Panc1 (cell line): Measurements from ENCODE around the gene IGFN1. TPM values are rescaled to one million over a fixed set of nuclear protein-coding genes. Genes with fewer than 3 reads are reported as not detected.

Experiments used
- ATAC-seq: fragments of 200-7000 bp; cut with Tn5 transposase; 2 replicates; pipeline ENCODE4 v1.9.1; 2020; ENCODE audit warnings: mild to moderate bottlenecking, moderate library complexity
- BruUV-seq: library from RNA; stranded (reverse); fragments of 400-500 nt; replicated peaks from 2 replicates; lab custom pipeline; 2021; lab: Mats Ljungman, UMichigan
- CTCF ChIA-PET: fragments of 300-600 bp; sonication (Branson Sonifier 250); formaldehyde crosslinking; loops from one replicate; lab custom pipeline; 2022; ENCODE audit warnings: antibody characterized with exemption; lab: Charles Lee
- POLR2A ChIA-PET: fragments of 300-600 bp; sonication (Branson Sonifier 250); formaldehyde crosslinking; loops from one replicate; lab custom pipeline; 2022; ENCODE audit warnings: antibody characterized with exemption; lab: Charles Lee
- DNase-seq: peaks from one replicate; pipeline ENCODE4 v3.0.0-alpha.2; 2010; ENCODE audit warnings: low read depth, low spot score
- H3K27ac ChIP-seq: 2 replicates; pipeline ENCODE4 v1.5.1; 2011; ENCODE audit warnings: mild to moderate bottlenecking, low read length, inconsistent platforms
- H3K27me3 ChIP-seq: fragments of 200-500 bp; sonication (Bioruptor generic); 2 replicates; pipeline ENCODE4 v1.6.0; 2014; ENCODE audit warnings: low read length, inconsistent platforms; ENCODE audit not compliant: control insufficient read depth, insufficient read depth
- H3K36me3 ChIP-seq: fragments of 200-500 bp; sonication (Bioruptor generic); 2 replicates; pipeline ENCODE4 v1.5.1; 2014; ENCODE audit warnings: inconsistent platforms, mild to moderate bottlenecking, low read length, moderate library complexity; ENCODE audit not compliant: control insufficient read depth, insufficient read depth
- H3K4me1 ChIP-seq: 2 replicates; pipeline ENCODE4 v1.5.1; 2011; ENCODE audit warnings: inconsistent platforms, mild to moderate bottlenecking, low read length, moderate library complexity; ENCODE audit not compliant: control insufficient read depth, insufficient read depth
- H3K4me3 ChIP-seq, 2 experiments: 2 replicates each; pipeline ENCODE4 v1.5.1; 2011 to 2012; ENCODE audit warnings: low read depth in 2 of 2, low read length in 2 of 2, mild to moderate bottlenecking in 2 of 2, inconsistent platforms in 1 of 2, moderate library complexity in 1 of 2
- H3K9me3 ChIP-seq: fragments of 200-500 bp; sonication (Bioruptor generic); 2 replicates; pipeline ENCODE4 v1.5.1; 2014; ENCODE audit warnings: low read depth, mild to moderate bottlenecking, inconsistent platforms, low read length, moderate library complexity; ENCODE audit not compliant: control insufficient read depth, insufficient read depth
- POLR2AphosphoS5 ChIP-seq: IDR thresholded peaks from 2 replicates; pipeline ENCODE4 v1.6.1; 2012; ENCODE audit warnings: mild to moderate bottlenecking, low read depth, low read length, moderate library complexity
- REST ChIP-seq, 2 experiments: IDR thresholded peaks; 2 replicates each; pipeline ENCODE4 v1.6.1; 2011 to 2012; ENCODE audit warnings: low read depth in 2 of 2, control low read depth in 1 of 2, low read length in 1 of 2, mild to moderate bottlenecking in 1 of 2, moderate library complexity in 1 of 2; ENCODE audit not compliant: insufficient read depth in 1 of 2
- SIN3A ChIP-seq: IDR thresholded peaks from 2 replicates; pipeline ENCODE4 v1.6.1; 2012; ENCODE audit warnings: low read depth, mild to moderate bottlenecking, low read length, moderate library complexity, borderline replicate concordance; ENCODE audit not compliant: insufficient read depth
- TCF7L2 ChIP-seq: IDR thresholded peaks from 2 replicates; pipeline ENCODE4 v1.6.1; 2011; ENCODE audit warnings: mild to moderate bottlenecking, low read depth, low read length, inconsistent platforms
- in situ Hi-C: cut with HindIII; loops from 2 replicates; pipeline ENCODE4 v1.10.0; 2016; ENCODE audit warnings: low sequenced_read_pairs, low pct_unique_long_range_greater_than_20kb
- intact Hi-C: fragments of 100-400 bp; cut with micrococcal nuclease; formaldehyde crosslinking; loops from one replicate; pipeline ENCODE4 v1.10.0; 2022; ENCODE audit not compliant: unreplicated experiment
- total RNA-seq: library from RNA; stranded (reverse); gene quantifications from one replicate; pipeline ENCODE4 v1.2.1, GENCODE V29; 2021; ENCODE audit not compliant: unreplicated experiment
- TF ChIP-seq, protein P1 (sequence below): fragments of 450-650 bp; IDR thresholded peaks from 2 replicates; pipeline ENCODE4 v1.5.1; 2017; ENCODE audit warnings: mild to moderate bottlenecking

IGFN1 gene
- total RNA-seq, 1 experiment from 2014 or later = not detected

DNA sequence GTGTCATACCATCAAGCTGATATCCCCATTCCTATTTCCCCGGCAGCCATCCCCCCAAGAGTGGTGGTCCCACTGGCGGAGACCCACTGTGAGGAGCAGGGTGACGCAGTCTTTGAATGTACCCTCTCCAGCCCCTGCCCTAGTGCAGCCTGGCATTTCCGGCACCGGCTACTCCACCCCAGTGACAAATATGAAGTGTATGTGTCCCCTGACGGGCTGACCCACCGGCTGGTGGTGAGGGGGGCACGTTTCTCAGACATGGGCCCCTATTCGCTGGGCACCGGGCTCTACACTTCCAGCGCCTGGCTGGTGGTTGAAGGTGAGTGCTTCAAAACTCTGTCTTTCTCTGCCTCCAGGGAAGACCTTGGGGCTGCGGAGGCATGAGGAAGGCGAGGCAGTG lies 14.4 kb downstream of the IGFN1 start:
- Histone ChIP-seq H3K4me1 (no peaks in the 10 kb centered on the region), H3K27me3 (peaks cover 2% of the 10 kb centered on the region; the same call in 1 of the 2 replicates), H3K27ac (no peak overlapping the region), H3K4me3 (no peak overlapping the region), H3K9me3 (no peaks in the 10 kb centered on the region), H3K36me3 (no peaks in the 10 kb centered on the region)
- CTCF ChIA-PET = no interaction called here
- no peak for TF ChIP-seq TCF7L2
- TF ChIP-seq SIN3A = no peak
- TF ChIP-seq REST (IDR thresholded peaks at IDR 0.05; ENCODE audit: insufficient read depth in 1 of 2, low read depth in 2 of 2, low read length in 1 of 2) = no peak
- TF ChIP-seq, protein P1, sequence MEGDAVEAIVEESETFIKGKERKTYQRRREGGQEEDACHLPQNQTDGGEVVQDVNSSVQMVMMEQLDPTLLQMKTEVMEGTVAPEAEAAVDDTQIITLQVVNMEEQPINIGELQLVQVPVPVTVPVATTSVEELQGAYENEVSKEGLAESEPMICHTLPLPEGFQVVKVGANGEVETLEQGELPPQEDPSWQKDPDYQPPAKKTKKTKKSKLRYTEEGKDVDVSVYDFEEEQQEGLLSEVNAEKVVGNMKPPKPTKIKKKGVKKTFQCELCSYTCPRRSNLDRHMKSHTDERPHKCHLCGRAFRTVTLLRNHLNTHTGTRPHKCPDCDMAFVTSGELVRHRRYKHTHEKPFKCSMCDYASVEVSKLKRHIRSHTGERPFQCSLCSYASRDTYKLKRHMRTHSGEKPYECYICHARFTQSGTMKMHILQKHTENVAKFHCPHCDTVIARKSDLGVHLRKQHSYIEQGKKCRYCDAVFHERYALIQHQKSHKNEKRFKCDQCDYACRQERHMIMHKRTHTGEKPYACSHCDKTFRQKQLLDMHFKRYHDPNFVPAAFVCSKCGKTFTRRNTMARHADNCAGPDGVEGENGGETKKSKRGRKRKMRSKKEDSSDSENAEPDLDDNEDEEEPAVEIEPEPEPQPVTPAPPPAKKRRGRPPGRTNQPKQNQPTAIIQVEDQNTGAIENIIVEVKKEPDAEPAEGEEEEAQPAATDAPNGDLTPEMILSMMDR = no peak
- TF ChIP-seq POLR2AphosphoS5 = no peak
- intact Hi-C loops = no loop called here
- no peak for ATAC-seq
- no peak for DNase-seq
- BruUV-seq = no TSS peak
- POLR2A ChIA-PET = no interaction called here
- in situ Hi-C loops = no loop called here

- in situ Hi-C loops = no loop called here
- no peak for ATAC-seq
Observed at GRCh38 chr1:201206176-201206575, 15.6 kb downstream of the IGFN1 start.

DNA sequence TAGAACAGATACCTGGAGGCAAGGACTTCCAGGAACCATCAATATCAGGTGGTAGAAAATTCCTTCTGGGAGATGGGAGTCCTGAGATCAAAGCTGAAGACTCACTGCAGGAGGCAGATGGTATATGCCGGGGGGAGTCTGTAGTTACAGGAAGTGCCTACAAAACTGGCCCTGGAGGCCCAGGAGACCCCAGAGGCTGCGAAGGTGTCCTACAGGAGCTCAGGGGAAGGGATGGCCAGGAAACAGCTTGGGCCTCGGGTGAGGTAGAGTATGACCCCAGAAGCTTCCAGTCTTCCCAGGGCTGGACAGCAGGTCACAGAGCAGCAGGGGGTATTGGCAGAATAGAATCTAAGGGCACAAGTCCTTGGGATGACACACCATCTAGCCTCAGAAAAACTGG lies 16.4 kb downstream of the IGFN1 start:
- in situ Hi-C loops (no loop called here), intact Hi-C loops (no loop called here)
- no peak for TF ChIP-seq TCF7L2
- TF ChIP-seq POLR2AphosphoS5 = no peak
- TF ChIP-seq SIN3A = no peak
- TF ChIP-seq REST (IDR thresholded peaks at IDR 0.05; ENCODE audit: insufficient read depth in 1 of 2, low read depth in 2 of 2, low read length in 1 of 2) = no peak
- TF ChIP-seq, protein P1 = no peak
- Histone ChIP-seq H3K27me3 (0 out of 2 replicates have a peak, but pooled peaks cover 2% of the 10 kb centered on the region), H3K4me3 (no peak overlapping the region), H3K4me1 (no peaks in the 10 kb centered on the region), H3K27ac (no peak overlapping the region), H3K9me3 (no peaks in the 10 kb centered on the region), H3K36me3 (no peaks in the 10 kb centered on the region)
- ATAC-seq (no peak), DNase-seq (no peak)
- no TSS peak for BruUV-seq
- ChIA-PET CTCF (no interaction called here), POLR2A (no interaction called here)

More at GRCh38 chr1:201206176-201206575, 15.6 kb downstream of the IGFN1 start:
- Histone ChIP-seq H3K4me3 (no peak overlapping the region), H3K27me3 (peaks cover 2% of the 10 kb centered on the region; the same call in 1 of the 2 replicates), H3K4me1 (no peaks in the 10 kb centered on the region), H3K9me3 (no peaks in the 10 kb centered on the region), H3K27ac (no peak overlapping the region), H3K36me3 (no peaks in the 10 kb centered on the region)
- intact Hi-C loops = no loop called here
- POLR2A ChIA-PET = no interaction called here
- CTCF ChIA-PET = no interaction called here
- TF ChIP-seq TCF7L2 (no peak), SIN3A (no peak)
- no peak for DNase-seq
- BruUV-seq = no TSS peak
